ENCODE data around the gene ST7. TPM values are rescaled to one million over a fixed set of nuclear protein-coding genes. Genes with fewer than 3 reads are reported as not detected.

ST7 gene
- total and polyA plus RNA-seq, 2 donors (not counting 3 experiments of a cell fraction or from before 2014, with no cell fraction given) = 18.6 to 24.9 TPM

GRCh38 chr7:117094457-117094856 lies 141.2 kb downstream of the ST7 start:
- H3K9ac ChIP-seq (replicated peaks; ENCODE audit: extremely low read depth, insufficient read depth, low read length) = no peak overlapping the region
- dilution Hi-C loops (cut with MboI; ENCODE audit: extremely low pct_ligation_motif_present, low sequenced_read_pairs) = no loop called here
- H3K9me3 ChIP-seq (replicated peaks; ENCODE audit: control insufficient read depth, insufficient read depth, low read length) = no peaks in the 10 kb centered on the region
- no peak overlapping the region for H2AFZ ChIP-seq (ENCODE audit: low read depth, low read length)
- no peak overlapping the region for H3K4me3 ChIP-seq (replicated peaks in 1 of 3; ENCODE audit: insufficient read depth in 1 of 3, low read depth in 1 of 3, low read length in 3 of 3)
- peaks cover 4% of the 10 kb centered on the region for H3K4me1 ChIP-seq (ENCODE audit: control insufficient read depth, extremely low read depth, insufficient read depth, low read length)
- FAIRE-seq (no peak), DNase-seq (ENCODE audit: low read depth, low spot score) (no peak)
- H4K20me1 ChIP-seq (replicated peaks; ENCODE audit: control insufficient read depth, extremely low read depth, insufficient read depth, low read length) = no peaks in the 10 kb centered on the region
- H3K27ac ChIP-seq (ENCODE audit: insufficient read depth, low read depth, low read length) = no peak overlapping the region
- no peaks in the 10 kb centered on the region for H3K27me3 ChIP-seq (ENCODE audit: control insufficient read depth in 2 of 2, insufficient read depth in 2 of 2, low read length in 2 of 2)
- no peaks in the 10 kb centered on the region for H3K36me3 ChIP-seq (ENCODE audit: control insufficient read depth in 2 of 2, extremely low read depth in 1 of 2, insufficient read depth in 2 of 2, low read length in 2 of 2)
- ChIA-PET CTCF (no interaction called here), POLR2A (no interaction called here)
- no peak for TF ChIP-seq CTCF (IDR thresholded peaks at IDR 0.05; ENCODE audit: extremely low read depth in 1 of 2, insufficient read depth in 1 of 2, low read depth in 1 of 2, low read length in 2 of 2)
- no peak for TF ChIP-seq MAX (IDR thresholded peaks at IDR 0.05; ENCODE audit: insufficient read depth, insufficient read length)
- TF ChIP-seq POLR2AphosphoS5 (IDR thresholded peaks at IDR 0.05; ENCODE audit: insufficient read depth, low read depth, low read length) = no peak
- no peak for TF ChIP-seq POLR2A (IDR thresholded peaks at IDR 0.05; ENCODE audit: low read depth, low read length)
- TF ChIP-seq JUN (IDR thresholded peaks at IDR 0.05; ENCODE audit: borderline replicate concordance, insufficient read depth, insufficient read length, low read depth) = no peak
- no peak for TF ChIP-seq GATA2 (IDR thresholded peaks at IDR 0.05; ENCODE audit: insufficient read depth, insufficient read length, low read depth, low read length)
- no peak for TF ChIP-seq FOS (IDR thresholded peaks at IDR 0.05; ENCODE audit: borderline replicate concordance, insufficient read depth, low read length)
- TF ChIP-seq EZH2 (IDR thresholded peaks at IDR 0.05; ENCODE audit: borderline replicate concordance, low read depth, low read length, severe bottlenecking) = no peak
- no peak for TF ChIP-seq MYC (IDR thresholded peaks at IDR 0.05; ENCODE audit: low read depth, low read length)
- no TSS peak for BruUV-seq (replicated peaks)
- H3K79me2 ChIP-seq (ENCODE audit: control insufficient read depth, insufficient read depth, low read length) = no peaks in the 10 kb centered on the region
- intact Hi-C loops (cut with micrococcal nuclease) = no loop called here
- H3K9me1 ChIP-seq (replicated peaks; ENCODE audit: control insufficient read depth, extremely low read depth, insufficient read depth, low read length) = no peaks in the 10 kb centered on the region
- no peak overlapping the region for H3K4me2 ChIP-seq (ENCODE audit: insufficient read depth, low read length)

Measured in endothelial cell of umbilical vein (primary cell).